H9 (cell line): ENCODE measurements around the gene OGFOD3. TPM values are rescaled to one million over a fixed set of nuclear protein-coding genes. Genes with fewer than 3 reads are reported as not detected.

Experiments
- DNase-seq: peaks from one replicate; pipeline ENCODE4 v3.0.0-alpha.2; 2017
- H2AFZ ChIP-seq: one replicate; pipeline ENCODE4 v1.6.1; 2013; ENCODE audit warnings: mild to moderate bottlenecking, low read length, control low read depth, moderate library complexity
- H2AK5ac ChIP-seq: 2 replicates; pipeline ENCODE4 v1.6.1; 2013; ENCODE audit warnings: low read length, control low read depth, mixed read lengths; ENCODE audit not compliant: insufficient read length
- H2BK120ac ChIP-seq: one replicate; pipeline ENCODE4 v1.6.1; 2013; ENCODE audit warnings: low read depth, mild to moderate bottlenecking, low read length, control low read depth, inconsistent platforms; ENCODE audit not compliant: poor library complexity, severe bottlenecking
- H2BK12ac ChIP-seq: 2 replicates; pipeline ENCODE4 v1.6.1; 2013; ENCODE audit warnings: low read length, control low read depth, mixed read lengths, low read depth; ENCODE audit not compliant: insufficient read length
- H2BK15ac ChIP-seq: 2 replicates; pipeline ENCODE4 v1.6.1; 2013; ENCODE audit warnings: low read depth, low read length, control low read depth
- H2BK20ac ChIP-seq: one replicate; pipeline ENCODE4 v1.6.1; 2013; ENCODE audit warnings: low read depth, mild to moderate bottlenecking, low read length, control low read depth, inconsistent platforms; ENCODE audit not compliant: poor library complexity, severe bottlenecking
- H2BK5ac ChIP-seq: 2 replicates; pipeline ENCODE4 v1.6.1; 2013; ENCODE audit warnings: low read length, control low read depth, mixed read lengths; ENCODE audit not compliant: insufficient read length
- H3K14ac ChIP-seq: 2 replicates; pipeline ENCODE4 v1.6.1; 2013; ENCODE audit warnings: low read length, control low read depth; ENCODE audit not compliant: insufficient read depth
- H3K18ac ChIP-seq: 2 replicates; pipeline ENCODE4 v1.6.1; 2013; ENCODE audit warnings: low read depth, mild to moderate bottlenecking, mixed read lengths, low read length, control low read depth; ENCODE audit not compliant: insufficient read length
- H3K23ac ChIP-seq: 2 replicates; pipeline ENCODE4 v1.6.1; 2013; ENCODE audit warnings: low read length, control low read depth, mixed read lengths, low read depth; ENCODE audit not compliant: insufficient read length
- H3K23me2 ChIP-seq: 2 replicates; pipeline ENCODE4 v1.6.1; 2013; ENCODE audit warnings: low read depth, mild to moderate bottlenecking, mixed read lengths, low read length, control low read depth; ENCODE audit not compliant: insufficient read length, poor library complexity, severe bottlenecking
- H3K27ac ChIP-seq: 2 replicates; pipeline ENCODE4 v1.5.1; 2013; ENCODE audit warnings: low read length, control low read depth, mixed read lengths, low read depth; ENCODE audit not compliant: insufficient read length
- H3K27me3 ChIP-seq: 2 replicates; pipeline ENCODE4 v1.6.1; 2013; ENCODE audit warnings: low read length, control low read depth, inconsistent platforms; ENCODE audit not compliant: insufficient read depth
- H3K4ac ChIP-seq: 2 replicates; pipeline ENCODE4 v1.6.1; 2013; ENCODE audit warnings: low read depth, mild to moderate bottlenecking, control low read depth, inconsistent platforms, low read length, moderate library complexity
- H3K4me1 ChIP-seq: 2 replicates; pipeline ENCODE4 v1.6.1; 2013; ENCODE audit warnings: low read length, control low read depth, inconsistent platforms; ENCODE audit not compliant: insufficient read depth
- H3K4me2 ChIP-seq: 2 replicates; pipeline ENCODE4 v1.6.1; 2013; ENCODE audit warnings: low read length, control low read depth, mixed read lengths; ENCODE audit not compliant: insufficient read length, insufficient read depth
- H3K56ac ChIP-seq: 2 replicates; pipeline ENCODE4 v1.6.1; 2013; ENCODE audit warnings: low read depth, mild to moderate bottlenecking, mixed read lengths, low read length, control low read depth; ENCODE audit not compliant: insufficient read length
- H3K79me1 ChIP-seq: 2 replicates; pipeline ENCODE4 v1.6.1; 2013; ENCODE audit warnings: low read depth, mild to moderate bottlenecking, moderate library complexity, low read length, control low read depth, inconsistent platforms; ENCODE audit not compliant: insufficient read depth, poor library complexity, severe bottlenecking
- H3K79me2 ChIP-seq: 2 replicates; pipeline ENCODE4 v1.6.1; 2013; ENCODE audit warnings: low read length, control low read depth, inconsistent platforms; ENCODE audit not compliant: insufficient read depth
- H3K9ac ChIP-seq: 2 replicates; pipeline ENCODE4 v1.6.1; 2013; ENCODE audit warnings: low read length, control low read depth, mixed read lengths; ENCODE audit not compliant: insufficient read length; ENCODE audit errors: extremely low read depth
- H3K9me3 ChIP-seq: one replicate; pipeline ENCODE4 v1.6.1; 2013; ENCODE audit warnings: low read depth, low read length, inconsistent platforms; ENCODE audit not compliant: control insufficient read depth
- H3T11ph ChIP-seq: one replicate; pipeline ENCODE4 v1.6.1; 2013; ENCODE audit warnings: mild to moderate bottlenecking, low read length, control low read depth, inconsistent platforms
- H4K20me1 ChIP-seq: one replicate; pipeline ENCODE4 v1.6.1; 2013; ENCODE audit not compliant: control insufficient read depth, insufficient read length, insufficient read depth
- H4K5ac ChIP-seq: 2 replicates; pipeline ENCODE4 v1.6.1; 2013; ENCODE audit warnings: low read depth, mild to moderate bottlenecking, mixed read lengths, low read length, control low read depth; ENCODE audit not compliant: insufficient read length
- H4K8ac ChIP-seq: replicated peaks from 2 replicates; pipeline ENCODE4 v1.6.1; 2013; ENCODE audit warnings: low read length, control low read depth, mixed read lengths, low read depth; ENCODE audit not compliant: insufficient read length
- H4K91ac ChIP-seq: 2 replicates; pipeline ENCODE4 v1.6.1; 2013; ENCODE audit warnings: low read depth, mild to moderate bottlenecking, moderate library complexity, mixed read lengths, low read length, control low read depth; ENCODE audit not compliant: insufficient read length
- H3K27ac Mint-ChIP-seq, 3 experiments: 2 replicates in 2 of 3; 3 replicates in 1 of 3; pipeline ENCODE4 v1.8.0; 2020 to 2021; ENCODE audit warnings: mixed read lengths in 3 of 3, mild to moderate bottlenecking in 1 of 3, moderate library complexity in 1 of 3
- H3K27me3 Mint-ChIP-seq: 2 replicates; pipeline ENCODE4 v1.8.0; 2021; ENCODE audit warnings: low read depth, mild to moderate bottlenecking, moderate library complexity, mixed read lengths
- H3K36me3 Mint-ChIP-seq, 3 experiments: 2 replicates in 2 of 3; 3 replicates in 1 of 3; pipeline ENCODE4 v1.8.0; 2020 to 2021; ENCODE audit warnings: low read depth in 3 of 3, mixed read lengths in 3 of 3; ENCODE audit not compliant: insufficient read depth in 1 of 3
- H3K4me1 Mint-ChIP-seq, 2 experiments: 2 replicates each; pipeline ENCODE4 v1.8.0; 2020; ENCODE audit warnings: mixed read lengths in 2 of 2
- H3K4me3 Mint-ChIP-seq, 2 experiments: 2 replicates in 1 of 2; 3 replicates in 1 of 2; pipeline ENCODE4 v1.8.0; 2020 to 2021; ENCODE audit warnings: mild to moderate bottlenecking in 2 of 2, mixed read lengths in 2 of 2, moderate library complexity in 1 of 2
- H3K9me3 Mint-ChIP-seq, 2 experiments: 2 replicates in 1 of 2; 3 replicates in 1 of 2; pipeline ENCODE4 v1.8.0; 2020; ENCODE audit warnings: mild to moderate bottlenecking in 2 of 2, mixed read lengths in 2 of 2, moderate library complexity in 1 of 2
- CTCF ChIP-seq: fragments of 200-600 bp; sonication (generic); conservative IDR thresholded peaks from 3 replicates; pipeline ENCODE4 v1.8.0; 2021; ENCODE audit warnings: antibody characterized with exemption, mild to moderate bottlenecking
- WGBS: extraction: QIAGEN DNeasy Blood & Tissue Kit; methylation state at CpG from one replicate; pipeline ENCODE4 v1.1.7; 2013; ENCODE audit warnings: missing lambda C conversion rate, low lambda C conversion rate, mixed read lengths; ENCODE audit not compliant: insufficient read length; ENCODE audit errors: extremely low coverage; 5-methylcytosine and 5-hydroxymethylcytosine counted together
- total RNA-seq: library from RNA; stranded (reverse); gene quantifications from 2 replicates; pipeline ENCODE4 v1.2.1, GENCODE V29; 2021

Gene OGFOD3
- total RNA-seq, 1 experiment from 2014 or later, result 27.8 TPM

DNA sequence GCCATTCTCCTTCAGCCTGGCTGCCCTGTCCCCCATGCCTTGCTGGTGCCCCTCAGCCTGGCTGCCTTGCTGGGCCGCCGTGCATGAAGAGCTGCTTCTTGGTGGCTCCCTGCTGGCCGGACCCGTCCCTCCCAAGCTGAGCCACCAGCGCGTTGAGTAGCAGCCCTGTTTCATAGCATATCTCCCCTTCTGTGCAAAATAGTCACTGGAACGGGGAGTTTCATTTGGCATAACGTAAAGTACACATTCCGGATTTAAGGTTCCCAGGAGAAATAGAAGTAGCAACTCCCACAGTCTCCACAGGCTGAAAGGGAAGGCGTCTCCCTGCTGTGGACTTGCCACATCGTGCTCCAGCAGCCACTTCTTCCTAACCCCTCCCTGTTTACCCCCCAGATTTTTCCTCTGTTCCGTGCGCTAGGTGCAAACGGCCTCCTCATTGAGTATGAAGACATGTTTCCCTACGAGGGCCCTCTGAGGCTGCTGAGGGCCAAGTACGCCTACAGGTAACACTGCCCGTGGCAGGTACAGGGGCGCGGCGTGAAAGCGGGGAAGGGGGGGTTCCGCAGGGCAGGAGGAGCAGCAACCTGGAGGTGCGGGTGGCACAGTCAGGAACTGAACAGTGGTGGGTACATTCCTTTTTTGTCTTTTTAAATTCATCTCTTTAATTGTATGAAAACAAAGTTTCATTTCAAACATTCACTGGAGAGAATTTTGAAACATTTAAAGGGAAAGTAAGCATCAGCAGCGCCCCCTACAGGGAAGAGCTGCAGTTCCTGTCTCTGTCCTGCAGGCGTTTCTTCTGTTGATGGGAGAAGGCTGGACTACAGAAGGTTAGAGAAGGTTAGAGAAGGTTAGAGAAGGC is 5.8 kb upstream of the OGFOD3 start:
- Histone ChIP-seq H3K4me1 (no peaks in the 10 kb centered on the region; the same call in 1 of the 2 replicates), H3K14ac (no peak overlapping the region), H3K9ac (no peak overlapping the region), H2BK120ac (no peak overlapping the region), H3K18ac (no peak overlapping the region), H4K91ac (no peak overlapping the region), H3K23me2 (no peaks in the 10 kb centered on the region), H3K27me3 (no peaks in the 10 kb centered on the region), H3K4me2 (no peak overlapping the region), H4K20me1 (no peaks in the 10 kb centered on the region), H2BK5ac (no peak overlapping the region), H4K5ac (no peak overlapping the region), H3K9me3 (no peaks in the 10 kb centered on the region), H2AK5ac (no peak overlapping the region), H3K4ac (no peak overlapping the region), H4K8ac (no peak overlapping the region), H2BK20ac (no peak overlapping the region), H2BK12ac (no peak overlapping the region), H3K79me2 (no peaks in the 10 kb centered on the region), H3T11ph (no peak overlapping the region), H3K23ac (no peak overlapping the region), H3K79me1 (no peaks in the 10 kb centered on the region), H3K56ac (no peak overlapping the region), H2AFZ (no peak overlapping the region), H3K27ac (no peak overlapping the region), H2BK15ac (no peak overlapping the region)
- peaks cover 31 to 41% (median 32%) of the 10 kb centered on the region in 3 experiments for H3K36me3 Mint-ChIP-seq
- H3K4me1 Mint-ChIP-seq, result peaks cover 0 to 1% of the 10 kb centered on the region in 2 experiments; a peak in 1 of 4 replicates
- no peaks in the 10 kb centered on the region; the same call in 1 of the 2 replicates for H3K27me3 Mint-ChIP-seq
- peak overlapping the region in 1 of 3 experiments; percentile 36; a peak in 2 of 7 replicates for H3K27ac Mint-ChIP-seq
- WGBS, result no CpG with 5 or more reads among the region's 25 CpGs
- H3K4me3 Mint-ChIP-seq, result no peak overlapping the region; a peak in 1 of 5 replicates
- peak; percentile 69 for DNase-seq
- H3K9me3 Mint-ChIP-seq, result peaks cover 18% of the 10 kb centered on the region in 2 experiments
- peak; percentile 95 for TF ChIP-seq CTCF
